Measurements from ENCODE around the gene NUAK1.

Gene NUAK1

DNA sequence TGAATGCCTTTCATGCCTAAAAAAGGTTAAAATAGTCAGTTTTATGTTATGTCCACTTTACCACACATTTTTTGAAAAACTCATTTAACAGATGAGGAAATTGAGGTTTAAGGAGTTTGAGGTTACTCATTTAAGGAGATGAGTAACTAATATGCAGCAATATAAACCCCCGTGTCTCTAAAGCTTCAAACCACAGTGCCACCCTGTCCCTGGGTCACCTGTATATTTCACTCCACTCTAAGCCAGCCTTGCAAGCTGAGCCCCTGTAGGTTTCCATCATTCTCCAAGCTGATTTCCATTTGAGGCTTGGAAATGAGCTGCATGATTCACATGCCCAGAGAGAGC is 64.4 kb downstream of the NUAK1 start:
- Histone ChIP-seq H2AFZ (ENCODE audit: low read depth, low read length, severe bottlenecking) (no peak overlapping the region), H3K27ac (ENCODE audit: low read depth, low read length) (no peak overlapping the region), H3F3A (ENCODE audit: insufficient read depth) (no peaks in the 10 kb centered on the region), H3K9me3 (ENCODE audit: insufficient read depth, low read length) (no peaks in the 10 kb centered on the region), H3K27me3 (ENCODE audit: low read length) (no peaks in the 10 kb centered on the region), H4K20me1 (ENCODE audit: low read depth, low read length) (no peaks in the 10 kb centered on the region), H3K9me2 (replicated peaks; ENCODE audit: insufficient read depth, low read length) (no peaks in the 10 kb centered on the region), H3K4me3 (ENCODE audit: insufficient read depth, low read length, poor library complexity, severe bottlenecking) (no peak overlapping the region), H3K79me2 (ENCODE audit: insufficient read depth, low read length) (no peaks in the 10 kb centered on the region), H3K9ac (ENCODE audit: low read length) (no peak overlapping the region), H3K36me3 (ENCODE audit: low read length) (no peaks in the 10 kb centered on the region), H3K4me2 (ENCODE audit: low read depth, low read length, poor library complexity, severe bottlenecking) (no peak overlapping the region)
- TF ChIP-seq CTCF (IDR thresholded peaks at IDR 0.05; ENCODE audit: insufficient read depth, low read length, poor library complexity, severe bottlenecking): no peak
- TF ChIP-seq EZH2phosphoT487 (conservative IDR thresholded peaks at IDR 0.05; ENCODE audit: low read length): no peak

DNA sequence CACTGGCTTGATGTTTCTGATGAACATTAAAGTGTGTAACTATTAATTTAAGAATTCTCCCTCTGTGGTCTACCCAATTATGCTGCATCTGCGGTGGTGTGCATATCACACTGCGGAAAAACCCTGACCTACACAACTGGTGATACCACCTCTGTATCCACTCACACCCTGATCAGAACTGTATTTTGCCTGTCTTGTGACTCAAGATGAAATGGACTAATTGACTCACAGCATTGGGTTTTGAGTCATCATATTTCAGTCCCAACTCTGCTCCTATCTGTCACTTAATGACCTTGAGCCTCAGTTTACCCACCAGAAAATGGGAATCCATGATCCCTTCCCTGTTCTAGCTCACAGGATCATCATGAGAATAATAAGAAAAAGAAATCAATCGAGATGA is 65.6 kb downstream of the NUAK1 start:
- no peaks in the 10 kb centered on the region for H3K9me2 ChIP-seq (replicated peaks; ENCODE audit: insufficient read depth, low read length)
- H2AFZ ChIP-seq (ENCODE audit: low read depth, low read length, severe bottlenecking): no peak overlapping the region
- no peak overlapping the region for H3K4me2 ChIP-seq (ENCODE audit: low read depth, low read length, poor library complexity, severe bottlenecking)
- no peaks in the 10 kb centered on the region for H3K36me3 ChIP-seq (ENCODE audit: low read length)
- H3K9ac ChIP-seq (ENCODE audit: low read length): no peak overlapping the region
- no peaks in the 10 kb centered on the region for H3K79me2 ChIP-seq (ENCODE audit: insufficient read depth, low read length)
- H4K20me1 ChIP-seq (ENCODE audit: low read depth, low read length): no peaks in the 10 kb centered on the region
- TF ChIP-seq EZH2phosphoT487 (conservative IDR thresholded peaks at IDR 0.05; ENCODE audit: low read length): no peak
- no peak for TF ChIP-seq CTCF (IDR thresholded peaks at IDR 0.05; ENCODE audit: insufficient read depth, low read length, poor library complexity, severe bottlenecking)
- H3K4me3 ChIP-seq (ENCODE audit: insufficient read depth, low read length, poor library complexity, severe bottlenecking): no peak overlapping the region
- no peaks in the 10 kb centered on the region for H3K9me3 ChIP-seq (ENCODE audit: insufficient read depth, low read length)
- H3K27me3 ChIP-seq (ENCODE audit: low read length): no peaks in the 10 kb centered on the region
- H3F3A ChIP-seq (ENCODE audit: insufficient read depth): no peaks in the 10 kb centered on the region
- no peak overlapping the region for H3K27ac ChIP-seq (ENCODE audit: low read depth, low read length)

- no peaks in the 10 kb centered on the region for H3F3A ChIP-seq (ENCODE audit: insufficient read depth)
- H3K27me3 ChIP-seq (ENCODE audit: low read length): no peaks in the 10 kb centered on the region
- H3K4me2 ChIP-seq (ENCODE audit: low read depth, low read length, poor library complexity, severe bottlenecking): no peak overlapping the region
- H3K4me3 ChIP-seq (ENCODE audit: insufficient read depth, low read length, poor library complexity, severe bottlenecking): no peak overlapping the region
- H3K27ac ChIP-seq (ENCODE audit: low read depth, low read length): no peak overlapping the region
- H3K9me2 ChIP-seq (replicated peaks; ENCODE audit: insufficient read depth, low read length): no peaks in the 10 kb centered on the region
- H4K20me1 ChIP-seq (ENCODE audit: low read depth, low read length): no peaks in the 10 kb centered on the region
- no peaks in the 10 kb centered on the region for H3K9me3 ChIP-seq (ENCODE audit: insufficient read depth, low read length)
- H3K9ac ChIP-seq (ENCODE audit: low read length): no peak overlapping the region
- H3K36me3 ChIP-seq (ENCODE audit: low read length): no peaks in the 10 kb centered on the region
- H2AFZ ChIP-seq (ENCODE audit: low read depth, low read length, severe bottlenecking): no peak overlapping the region
- no peaks in the 10 kb centered on the region for H3K79me2 ChIP-seq (ENCODE audit: insufficient read depth, low read length)
- TF ChIP-seq EZH2phosphoT487 (conservative IDR thresholded peaks at IDR 0.05; ENCODE audit: low read length) (no peak), CTCF (IDR thresholded peaks at IDR 0.05; ENCODE audit: insufficient read depth, low read length, poor library complexity, severe bottlenecking) (no peak)
Measured at GRCh38 chr12:106072751-106073150, 66.0 kb downstream of the NUAK1 start.

DNA sequence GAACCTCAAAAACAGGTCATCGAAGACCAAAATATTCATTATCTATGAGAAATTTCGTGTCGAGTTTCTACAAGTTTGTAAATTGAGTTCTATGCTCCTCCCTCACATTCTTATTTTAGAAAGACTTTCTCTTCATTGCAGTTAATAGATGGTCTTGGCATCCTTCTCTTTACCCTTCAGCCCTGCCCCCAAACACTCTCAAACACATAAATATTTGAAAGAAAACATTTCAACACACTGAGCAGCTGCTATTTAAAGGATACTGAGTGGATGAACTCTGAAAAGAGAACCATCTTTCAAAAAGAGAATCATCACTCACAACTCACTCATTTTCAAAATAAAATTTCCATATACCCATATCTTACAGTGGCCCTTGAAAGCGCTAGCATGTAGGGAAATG is 67.1 kb downstream of the NUAK1 start:
- H3K4me2 ChIP-seq (ENCODE audit: low read depth, low read length, poor library complexity, severe bottlenecking): no peak overlapping the region
- TF ChIP-seq EZH2phosphoT487 (conservative IDR thresholded peaks at IDR 0.05; ENCODE audit: low read length): no peak
- no peak for TF ChIP-seq CTCF (IDR thresholded peaks at IDR 0.05; ENCODE audit: insufficient read depth, low read length, poor library complexity, severe bottlenecking)
- no peak overlapping the region for H2AFZ ChIP-seq (ENCODE audit: low read depth, low read length, severe bottlenecking)
- no peaks in the 10 kb centered on the region for H3K36me3 ChIP-seq (ENCODE audit: low read length)
- no peaks in the 10 kb centered on the region for H3K9me3 ChIP-seq (ENCODE audit: insufficient read depth, low read length)
- no peak overlapping the region for H3K9ac ChIP-seq (ENCODE audit: low read length)
- no peak overlapping the region for H3K27ac ChIP-seq (ENCODE audit: low read depth, low read length)
- H4K20me1 ChIP-seq (ENCODE audit: low read depth, low read length): no peaks in the 10 kb centered on the region
- no peaks in the 10 kb centered on the region for H3K9me2 ChIP-seq (replicated peaks; ENCODE audit: insufficient read depth, low read length)
- H3K27me3 ChIP-seq (ENCODE audit: low read length): no peaks in the 10 kb centered on the region
- no peak overlapping the region for H3K4me3 ChIP-seq (ENCODE audit: insufficient read depth, low read length, poor library complexity, severe bottlenecking)
- H3F3A ChIP-seq (ENCODE audit: insufficient read depth): no peaks in the 10 kb centered on the region
- no peaks in the 10 kb centered on the region for H3K79me2 ChIP-seq (ENCODE audit: insufficient read depth, low read length)

Measured in SU-DHL-6 (cell line).